Transverse colon (tissue), 3 donors: ENCODE results near the gene PANX2.

Experiments
- EP300 ChIP-seq: sonication (generic); formaldehyde crosslinking; IDR thresholded peaks from one replicate; pipeline ENCODE4 v1.6.1; 2017; ENCODE audit warnings: antibody characterized with exemption, low read depth
- POLR2A ChIP-seq: fragments of 450-650 bp; IDR thresholded peaks from one replicate; pipeline ENCODE4 v1.6.1; 2016; ENCODE audit warnings: antibody characterized with exemption, mild to moderate bottlenecking, moderate library complexity
- TF ChIP-seq, protein P1 (sequence below), 5 experiments: fragments of 200-600 bp in 3 of 5; fragments of 450-650 bp in 2 of 5; sonication (generic) in 3 of 5; IDR thresholded peaks; 1 replicate in 2 of 5; 2 replicates in 3 of 5; pipeline ENCODE4 v1.5.1; 2016 to 2017; ENCODE audit warnings: antibody characterized with exemption in 5 of 5, inconsistent platforms in 3 of 5, mild to moderate bottlenecking in 2 of 5, moderate library complexity in 1 of 5

DNA sequence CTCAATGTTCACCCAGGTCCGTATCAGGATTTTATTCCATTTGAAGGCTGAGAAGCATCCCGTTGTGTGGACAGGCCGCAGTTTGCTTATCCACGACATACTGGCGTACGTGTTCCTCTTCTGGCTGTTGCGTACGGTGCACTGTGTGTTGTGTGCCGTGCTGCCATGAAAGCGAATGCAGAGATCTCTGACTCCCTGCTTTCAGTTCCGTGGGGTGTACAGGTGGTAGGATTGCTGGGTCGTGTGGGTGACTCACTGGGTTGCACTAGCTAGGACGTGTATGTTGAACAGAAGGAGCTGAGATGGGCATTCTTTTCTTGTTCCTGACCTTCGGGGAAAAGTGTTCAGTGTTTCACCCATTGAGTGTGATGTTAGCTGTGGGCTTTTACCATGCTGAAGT, 40.6 kb downstream of the PANX2 start:
- TF ChIP-seq POLR2A (no peak), EP300 (no peak)
- TF ChIP-seq, protein P1, sequence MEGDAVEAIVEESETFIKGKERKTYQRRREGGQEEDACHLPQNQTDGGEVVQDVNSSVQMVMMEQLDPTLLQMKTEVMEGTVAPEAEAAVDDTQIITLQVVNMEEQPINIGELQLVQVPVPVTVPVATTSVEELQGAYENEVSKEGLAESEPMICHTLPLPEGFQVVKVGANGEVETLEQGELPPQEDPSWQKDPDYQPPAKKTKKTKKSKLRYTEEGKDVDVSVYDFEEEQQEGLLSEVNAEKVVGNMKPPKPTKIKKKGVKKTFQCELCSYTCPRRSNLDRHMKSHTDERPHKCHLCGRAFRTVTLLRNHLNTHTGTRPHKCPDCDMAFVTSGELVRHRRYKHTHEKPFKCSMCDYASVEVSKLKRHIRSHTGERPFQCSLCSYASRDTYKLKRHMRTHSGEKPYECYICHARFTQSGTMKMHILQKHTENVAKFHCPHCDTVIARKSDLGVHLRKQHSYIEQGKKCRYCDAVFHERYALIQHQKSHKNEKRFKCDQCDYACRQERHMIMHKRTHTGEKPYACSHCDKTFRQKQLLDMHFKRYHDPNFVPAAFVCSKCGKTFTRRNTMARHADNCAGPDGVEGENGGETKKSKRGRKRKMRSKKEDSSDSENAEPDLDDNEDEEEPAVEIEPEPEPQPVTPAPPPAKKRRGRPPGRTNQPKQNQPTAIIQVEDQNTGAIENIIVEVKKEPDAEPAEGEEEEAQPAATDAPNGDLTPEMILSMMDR (IDR thresholded peaks at IDR 0.05): no peak
